ENCODE measurements around the gene PPIA. TPM values are rescaled to one million over a fixed set of nuclear protein-coding genes. Genes with fewer than 3 reads are reported as not detected.
A peak's percentile ranks its signal among the peaks of the same experiment; 100 is the strongest.

Gene PPIA
- total and polyA plus RNA-seq, 8 donors, result 218 to 3,648 (median 1,077) TPM

DNA sequence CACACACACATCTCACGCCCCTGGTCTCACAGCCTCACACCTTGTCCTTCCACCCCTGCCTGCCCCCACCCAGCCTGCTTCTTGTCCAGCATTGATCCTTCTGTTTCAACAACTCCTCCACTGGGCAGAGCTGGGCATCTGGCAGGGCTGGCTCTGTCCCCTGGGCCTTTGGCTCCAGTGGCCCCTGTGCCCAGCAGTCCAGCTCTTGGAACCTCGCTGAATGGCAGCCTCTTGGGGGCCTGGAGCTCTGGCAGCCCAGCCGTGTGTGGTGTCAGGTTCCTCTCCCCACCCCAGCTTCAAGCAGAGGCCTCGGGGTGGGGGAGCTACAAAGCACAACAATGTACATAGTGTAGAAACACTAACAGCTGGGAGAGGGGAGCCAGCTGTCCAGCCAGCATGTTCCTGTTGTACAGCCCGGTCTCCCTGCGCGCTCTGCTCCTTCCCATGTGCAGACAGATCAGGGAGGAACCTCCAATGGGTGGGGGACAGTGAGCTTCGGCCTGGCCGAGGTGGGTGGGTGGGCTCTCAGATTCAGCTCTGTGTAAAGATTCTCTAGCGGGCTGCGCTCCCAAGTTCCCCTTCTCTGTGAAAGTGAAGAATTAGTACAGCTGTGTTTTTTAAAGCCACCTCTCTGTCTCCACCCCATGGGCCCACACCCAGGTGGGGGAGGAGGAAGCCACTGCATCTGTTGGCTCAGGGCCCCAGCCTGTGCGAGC is 28.4 kb upstream of the PPIA start:
- DNase-seq, result peak; percentile 55 to 93
- Histone ChIP-seq H3K4me1 (peaks cover 33 to 51% (median 38%) of the 10 kb centered on the region in 4 donors), H3K36me3 (peaks cover 44 to 51% (median 49%) of the 10 kb centered on the region in 4 donors), H3K9me3 (no peaks in the 10 kb centered on the region), H3K27ac (peak overlapping the region; percentile 19 to 74 (median 70)), H3K27me3 (no peaks in the 10 kb centered on the region), H3K4me3 (peak overlapping the region in 1 of 4 donors; percentile 22)
- intact Hi-C loops (cut with DNase I; ENCODE audit: low total_unique reads), result loop anchor here (10.0 kb wide), 1 partner anchor 163 kb away; the partner anchor contains the start of gene OGDH
- WGBS, 5 donors, result 28 to 43% (median 34%) methylated on average over 6 to 12 of the region's 12 CpGs
- TF ChIP-seq, protein P1, sequence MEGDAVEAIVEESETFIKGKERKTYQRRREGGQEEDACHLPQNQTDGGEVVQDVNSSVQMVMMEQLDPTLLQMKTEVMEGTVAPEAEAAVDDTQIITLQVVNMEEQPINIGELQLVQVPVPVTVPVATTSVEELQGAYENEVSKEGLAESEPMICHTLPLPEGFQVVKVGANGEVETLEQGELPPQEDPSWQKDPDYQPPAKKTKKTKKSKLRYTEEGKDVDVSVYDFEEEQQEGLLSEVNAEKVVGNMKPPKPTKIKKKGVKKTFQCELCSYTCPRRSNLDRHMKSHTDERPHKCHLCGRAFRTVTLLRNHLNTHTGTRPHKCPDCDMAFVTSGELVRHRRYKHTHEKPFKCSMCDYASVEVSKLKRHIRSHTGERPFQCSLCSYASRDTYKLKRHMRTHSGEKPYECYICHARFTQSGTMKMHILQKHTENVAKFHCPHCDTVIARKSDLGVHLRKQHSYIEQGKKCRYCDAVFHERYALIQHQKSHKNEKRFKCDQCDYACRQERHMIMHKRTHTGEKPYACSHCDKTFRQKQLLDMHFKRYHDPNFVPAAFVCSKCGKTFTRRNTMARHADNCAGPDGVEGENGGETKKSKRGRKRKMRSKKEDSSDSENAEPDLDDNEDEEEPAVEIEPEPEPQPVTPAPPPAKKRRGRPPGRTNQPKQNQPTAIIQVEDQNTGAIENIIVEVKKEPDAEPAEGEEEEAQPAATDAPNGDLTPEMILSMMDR (IDR thresholded peaks at IDR 0.05), result no peak
- TF ChIP-seq POLR2A (IDR thresholded peaks at IDR 0.05) (no peak), POLR2AphosphoS5 (IDR thresholded peaks at IDR 0.05) (no peak), EP300 (IDR thresholded peaks at IDR 0.05) (no peak)

DNA sequence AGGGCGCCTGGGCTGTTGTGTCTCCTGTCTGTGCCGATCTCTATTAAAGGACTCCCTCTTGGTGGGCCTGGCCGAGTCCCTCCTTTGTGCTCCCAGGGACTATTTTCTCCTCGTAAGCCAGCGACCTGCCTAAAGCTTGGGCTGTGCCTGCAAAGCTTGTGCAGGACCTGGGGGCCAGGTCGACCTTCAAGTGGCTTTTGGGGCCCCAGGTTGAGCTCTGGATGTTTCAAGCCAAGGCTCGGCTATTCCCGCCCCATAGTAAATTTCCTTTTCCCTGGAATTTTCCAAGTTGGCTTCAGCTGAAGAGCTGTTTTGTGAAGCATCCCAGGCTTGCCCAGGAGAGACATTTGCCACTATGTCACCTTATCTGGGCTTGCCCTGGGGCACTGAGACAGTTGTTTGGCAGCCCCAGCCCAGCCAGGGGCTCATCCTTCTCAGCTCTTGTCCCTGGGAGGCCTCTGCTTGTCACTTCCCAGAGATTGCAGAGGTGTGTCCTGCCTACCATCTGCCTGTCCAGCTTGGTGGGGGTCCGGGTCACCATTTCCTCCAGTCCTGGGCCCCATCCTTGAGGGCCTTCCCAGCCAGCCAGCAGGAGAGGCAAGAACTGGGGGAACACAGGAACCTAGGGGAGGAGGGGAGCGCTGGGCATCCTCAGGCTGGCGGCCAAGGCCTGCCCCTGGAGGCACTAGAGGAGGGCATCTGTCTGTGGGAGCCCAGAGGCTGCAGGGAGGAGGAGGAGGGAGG is 27.7 kb upstream of the PPIA start:
- H3K9me3 ChIP-seq, result no peaks in the 10 kb centered on the region
- WGBS, 5 donors, result 52 to 67% (median 59%) methylated on average over 10 to 11 of the region's 11 CpGs
- no peaks in the 10 kb centered on the region for H3K27me3 ChIP-seq
- no peak for TF ChIP-seq POLR2AphosphoS5 (IDR thresholded peaks at IDR 0.05)
- TF ChIP-seq POLR2A (IDR thresholded peaks at IDR 0.05), result no peak
- no peak for TF ChIP-seq EP300 (IDR thresholded peaks at IDR 0.05)
- TF ChIP-seq, protein P1 (IDR thresholded peaks at IDR 0.05), result no peak
- intact Hi-C loops (cut with DNase I; ENCODE audit: low total_unique reads), result loop anchor here (10.0 kb wide), 1 partner anchor 164 kb away; the partner anchor contains the start of gene OGDH
- peak overlapping the region in 4 of 5 donors; percentile 20 to 74 (median 72) for H3K27ac ChIP-seq
- peak in 1 of 2 donors; percentile 41 for DNase-seq
- peaks cover 33 to 51% (median 38%) of the 10 kb centered on the region in 4 donors for H3K4me1 ChIP-seq
- peaks cover 37 to 43% (median 42%) of the 10 kb centered on the region in 4 donors for H3K36me3 ChIP-seq
- H3K4me3 ChIP-seq, result peak overlapping the region in 1 of 4 donors; percentile 22

DNA sequence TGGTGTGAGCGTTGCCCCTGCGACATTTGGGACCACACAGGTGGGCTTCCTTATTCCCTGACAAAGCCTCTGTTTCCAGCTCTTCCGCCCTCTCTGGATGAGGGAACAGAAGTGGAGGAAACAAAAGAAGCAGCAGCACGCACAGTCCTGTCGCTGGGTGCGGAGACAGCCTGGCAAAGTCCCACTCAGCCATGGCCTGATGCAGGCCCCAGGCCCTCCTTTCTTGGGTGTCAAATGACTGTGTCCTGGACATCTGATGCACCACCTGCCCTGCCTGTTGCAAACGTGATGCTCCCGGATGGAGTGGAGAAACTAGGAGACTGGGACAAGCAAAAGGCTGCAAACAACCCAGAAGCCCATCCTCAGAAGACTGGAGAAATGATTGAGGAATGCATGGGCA is 27.1 kb upstream of the PPIA start:
- 67 to 81% (median 77%) methylated on average over 8 of the region's 8 CpGs for WGBS, 5 donors
- intact Hi-C loops (cut with DNase I; ENCODE audit: low total_unique reads), result loop anchor here (10.0 kb wide), 1 partner anchor 165 kb away; the partner anchor contains the start of gene OGDH
- Histone ChIP-seq H3K4me1 (peaks cover 33 to 51% (median 38%) of the 10 kb centered on the region in 4 donors), H3K27me3 (no peaks in the 10 kb centered on the region), H3K9me3 (no peaks in the 10 kb centered on the region), H3K36me3 (peaks cover 31 to 38% (median 36%) of the 10 kb centered on the region in 4 donors), H3K4me3 (no peak overlapping the region), H3K27ac (peak overlapping the region in 4 of 5 donors; percentile 20 to 74 (median 72))
- DNase-seq, result no peak
- TF ChIP-seq EP300 (IDR thresholded peaks at IDR 0.05) (no peak), POLR2A (IDR thresholded peaks at IDR 0.05) (no peak), POLR2AphosphoS5 (IDR thresholded peaks at IDR 0.05) (no peak)
- TF ChIP-seq, protein P1 (IDR thresholded peaks at IDR 0.05), result no peak

DNA sequence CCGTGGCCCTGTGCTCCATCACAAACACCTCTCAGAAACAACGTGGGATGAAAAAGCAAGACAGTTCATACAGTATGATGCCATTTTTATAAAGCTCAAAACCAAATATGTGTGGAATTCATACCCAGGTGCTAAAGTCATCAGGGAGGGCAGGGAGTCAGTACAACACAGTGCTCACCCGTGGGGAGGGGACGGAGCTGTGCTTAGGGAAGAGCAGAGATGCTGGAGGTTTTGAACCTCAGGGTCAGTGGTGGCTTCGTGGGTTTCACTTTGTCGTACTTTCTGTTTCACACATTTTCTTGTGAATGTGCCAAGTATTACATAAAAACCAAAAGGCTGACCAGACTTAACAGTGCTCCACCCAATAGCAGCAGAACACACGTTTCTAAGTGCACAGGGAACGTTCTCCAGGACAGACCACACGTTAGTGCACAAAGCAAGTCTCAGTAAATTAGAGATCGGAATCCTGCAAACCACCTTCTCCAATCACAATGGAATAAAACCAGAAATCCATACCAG is 26.6 kb upstream of the PPIA start:
- H3K9me3 ChIP-seq, result no peaks in the 10 kb centered on the region
- H3K4me3 ChIP-seq, result no peak overlapping the region
- TF ChIP-seq POLR2AphosphoS5 (IDR thresholded peaks at IDR 0.05) (peak; percentile 23 to 26 (median 26)), POLR2A (IDR thresholded peaks at IDR 0.05) (no peak)
- 6 to 16% (median 10%) methylated on average over 10 of the region's 10 CpGs for WGBS, 5 donors
- peak in 1 of 2 donors; percentile 60 for DNase-seq
- intact Hi-C loops (cut with DNase I; ENCODE audit: low total_unique reads), result loop anchor here (10.0 kb wide), 1 partner anchor 165 kb away; the partner anchor contains the start of gene OGDH
- no peaks in the 10 kb centered on the region for H3K27me3 ChIP-seq
- H3K27ac ChIP-seq, result peak overlapping the region in 4 of 5 donors; percentile 20 to 74 (median 72)
- peaks cover 33 to 49% (median 38%) of the 10 kb centered on the region in 4 donors for H3K4me1 ChIP-seq
- H3K36me3 ChIP-seq, result peaks cover 26 to 33% (median 31%) of the 10 kb centered on the region in 4 donors
